ENCODE results near the gene SLC22A4. TPM values are rescaled to one million over a fixed set of nuclear protein-coding genes. Genes with fewer than 3 reads are reported as not detected.

SLC22A4 gene
- total RNA-seq, 1 donor from 2014 or later = 1.6 TPM

- DNase-seq (no peak), ATAC-seq (peak; percentile 8)
- intact Hi-C loops (cut with micrococcal nuclease) = no loop called here
Observed at GRCh38 chr5:132384506-132385050, 90.4 kb downstream of the SLC22A4 start.

GRCh38 chr5:132385326-132386105, 91.3 kb downstream of the SLC22A4 start:
- peak; percentile 53 for DNase-seq
- ATAC-seq = peak; percentile 54
- intact Hi-C loops (cut with micrococcal nuclease) = loop anchor here (2.0 kb wide), 1 partner anchor 115 kb away; no protein-coding TSS in a partner anchor

GRCh38 chr5:132386644-132387286, 92.6 kb downstream of the SLC22A4 start:
- intact Hi-C loops (cut with micrococcal nuclease) = loop anchor here (2.0 kb wide), 1 partner anchor 114 kb away; no protein-coding TSS in a partner anchor
- DNase-seq (peak; percentile 79), ATAC-seq (peak; percentile 84)

GRCh38 chr5:132387640-132388117, 93.5 kb downstream of the SLC22A4 start:
- intact Hi-C loops (cut with micrococcal nuclease) = loop anchor here (2.0 kb wide), 1 partner anchor 113 kb away; no protein-coding TSS in a partner anchor
- DNase-seq (peak; percentile 45), ATAC-seq (peak; percentile 83)

- intact Hi-C loops (cut with micrococcal nuclease) = no loop called here
- no peak for DNase-seq
- ATAC-seq = peak; percentile 2
Observed at GRCh38 chr5:132388244-132389050, 94.3 kb downstream of the SLC22A4 start.

GRCh38 chr5:132389051-132389331, 94.8 kb downstream of the SLC22A4 start:
- no peak for DNase-seq
- ATAC-seq = no peak
- intact Hi-C loops (cut with micrococcal nuclease) = no loop called here

GRCh38 chr5:132389585-132390286, 95.5 kb downstream of the SLC22A4 start:
- DNase-seq (no peak), ATAC-seq (no peak)
- intact Hi-C loops (cut with micrococcal nuclease) = no loop called here

GRCh38 chr5:132391247-132391646, 97.1 kb downstream of the SLC22A4 start:
- ATAC-seq (no peak), DNase-seq (no peak)
- intact Hi-C loops (cut with micrococcal nuclease) = no loop called here

- DNase-seq (no peak), ATAC-seq (no peak)
- intact Hi-C loops (cut with micrococcal nuclease) = no loop called here
Observed at GRCh38 chr5:132391870-132392269, 97.7 kb downstream of the SLC22A4 start.

GRCh38 chr5:132392411-132392810, 98.2 kb downstream of the SLC22A4 start:
- intact Hi-C loops (cut with micrococcal nuclease) = no loop called here
- DNase-seq = no peak
- ATAC-seq = no peak

GRCh38 chr5:132392978-132393825, 99.0 kb downstream of the SLC22A4 start:
- intact Hi-C loops (cut with micrococcal nuclease) = no loop called here
- DNase-seq = no peak
- ATAC-seq = peak; percentile 42

Small RNA genes within 50 kb of the gene (microRNA-seq; reads per million reads assigned to microRNA genes)
- not detected for gene MIR3936 (ENCODE audit: borderline number of aligned reads)

Other genes starting within 250 kb of the SLC22A4 start
- not detected for gene IL3, start 233.7 kb upstream of the SLC22A4 start, total RNA-seq
- not detected for gene CSF2, start 220.6 kb upstream of the SLC22A4 start, total RNA-seq
- gene P4HA2, start 66.5 kb upstream of the SLC22A4 start, total RNA-seq = 78.4 TPM
- 3.8 TPM for gene PDLIM4, start 36.7 kb upstream of the SLC22A4 start, total RNA-seq
- gene SLC22A5, start 75.3 kb downstream of the SLC22A4 start, total RNA-seq = 26.6 TPM
- 12.6 TPM for gene IRF1, start 196.4 kb downstream of the SLC22A4 start, total RNA-seq
- not detected for gene IL5, start 249.1 kb downstream of the SLC22A4 start, total RNA-seq

Data from left ventricle myocardium superior (tissue), 1 donor.